ENCODE results near the gene CALR. TPM values are rescaled to one million over a fixed set of nuclear protein-coding genes. Genes with fewer than 3 reads are reported as not detected.
"Not testable (repeated sequence)": the region's sequence is repeated elsewhere in the genome, so short reads cannot be mapped to it uniquely, and the experiment has no call there.

Gene CALR
- total and polyA plus RNA-seq, 9 of the 15 experiments (the other 6 are each of a cell fraction or from before 2014, with no cell fraction given) = 126 to 811 (median 642) TPM

- TF ChIP-seq THRB (CRISPR knock-in tag; conservative IDR thresholded peaks at IDR 0.05) (peak; percentile 91), HDGF (IDR thresholded peaks at IDR 0.05) (peak; percentile 94; the same call in 1 of the 2 replicates), PKNOX1 (IDR thresholded peaks at IDR 0.05) (peak; percentile 74), GATAD2A (IDR thresholded peaks at IDR 0.05) (peak; percentile 73), CC2D1A (IDR thresholded peaks at IDR 0.05) (peak; percentile 59; the same call in 1 of the 2 replicates), NFIC (IDR thresholded peaks at IDR 0.05) (peak; percentile 14; the same call in 1 of the 2 replicates), TCF3 (CRISPR knock-in tag; IDR thresholded peaks at IDR 0.05) (peak; percentile 29; the same call in 1 of the 2 replicates), GABPB2 (CRISPR knock-in tag; conservative IDR thresholded peaks at IDR 0.05) (0 out of 2 replicates have a peak, but pooled peaks have one; percentile 37), HLTF (IDR thresholded peaks at IDR 0.05) (peak; percentile 98), MCM3 (IDR thresholded peaks at IDR 0.05) (peak; percentile 97), PHF21A (IDR thresholded peaks at IDR 0.05; ENCODE audit: borderline replicate concordance, low read depth) (0 out of 2 replicates have a peak, but pooled peaks have one; percentile 56), BRD9 (IDR thresholded peaks at IDR 0.05; ENCODE audit: low read depth, partially characterized antibody) (peak; percentile 86), KDM5B (IDR thresholded peaks at IDR 0.05; ENCODE audit: insufficient replicate concordance, low read depth, low read length) (peak; percentile 61), ZBTB40 (IDR thresholded peaks at IDR 0.05) (peak; percentile 61; the same call in 1 of the 2 replicates), MTA2 (IDR thresholded peaks at IDR 0.05; ENCODE audit: low read depth) (peak; percentile 54), NBN (IDR thresholded peaks at IDR 0.05; ENCODE audit: low read depth) (peak; percentile 81), EHMT2 (IDR thresholded peaks at IDR 0.05) (peak; percentile 60)
- not testable (repeated sequence) for TF ChIP-seq ZBTB40 (CRISPR knock-in tag; IDR thresholded peaks at IDR 0.05)
Observed at GRCh38 chr19:12890299-12890786, 48.1 kb upstream of the CALR start (continued).
